HG03045 (cell line): Measurements from ENCODE around the gene TMEM38A.
"Not testable (repeated sequence)": the region's sequence is repeated elsewhere in the genome, so short reads cannot be mapped to it uniquely, and the experiment has no call there.

Source experiments
- ATAC-seq: cut with Tn5 transposase; IDR thresholded peaks from one replicate; pipeline ENCODE4 v1.9.1; 2021; ENCODE audit warnings: mild to moderate bottlenecking, moderate library complexity; ENCODE audit not compliant: unreplicated experiment

The TMEM38A gene

GRCh38 chr19:16673231-16673630 lies 12.3 kb downstream of the TMEM38A start:
- no peak for ATAC-seq

- ATAC-seq = not testable (repeated sequence)
These were observed 12.9 kb downstream of the TMEM38A start for GRCh38 chr19:16673839-16674238.

GRCh38 chr19:16676101-16676798 lies 15.3 kb downstream of the TMEM38A start:
- no peak for ATAC-seq

- ATAC-seq = no peak
These were observed 16.1 kb downstream of the TMEM38A start for GRCh38 chr19:16677055-16677454.

GRCh38 chr19:16678498-16678897 lies 17.6 kb downstream of the TMEM38A start:
- no peak for ATAC-seq

- no peak for ATAC-seq
These were observed 18.9 kb downstream of the TMEM38A start for GRCh38 chr19:16679811-16680210.

- no peak for ATAC-seq
These were observed 21.6 kb downstream of the TMEM38A start for GRCh38 chr19:16682539-16682938.

- ATAC-seq = no peak
These were observed 23.3 kb downstream of the TMEM38A start for GRCh38 chr19:16684216-16684615.

GRCh38 chr19:16688084-16688483 lies 27.1 kb downstream of the TMEM38A start:
- ATAC-seq = no peak

GRCh38 chr19:16698914-16699313 lies 38.0 kb downstream of the TMEM38A start:
- no peak for ATAC-seq

GRCh38 chr19:16702123-16702522 lies 41.2 kb downstream of the TMEM38A start:
- ATAC-seq = no peak

GRCh38 chr19:16703677-16704076 lies 42.7 kb downstream of the TMEM38A start:
- no peak for ATAC-seq

GRCh38 chr19:16710870-16711269 lies 49.9 kb downstream of the TMEM38A start:
- ATAC-seq = not testable (repeated sequence)

GRCh38 chr19:16712295-16712694 lies 51.4 kb downstream of the TMEM38A start:
- not testable (repeated sequence) for ATAC-seq

GRCh38 chr19:16714702-16715287 lies 53.9 kb downstream of the TMEM38A start:
- ATAC-seq = no peak

GRCh38 chr19:16715611-16716010 lies 54.7 kb downstream of the TMEM38A start:
- ATAC-seq = no peak

- ATAC-seq = no peak
These were observed 60.1 kb downstream of the TMEM38A start for GRCh38 chr19:16721051-16721450.

- no peak for ATAC-seq
These were observed 61.7 kb downstream of the TMEM38A start for GRCh38 chr19:16722591-16722990.

- ATAC-seq = no peak
These were observed 66.0 kb downstream of the TMEM38A start for GRCh38 chr19:16726916-16727315.

GRCh38 chr19:16735650-16736266 lies 74.8 kb downstream of the TMEM38A start:
- not testable (repeated sequence) for ATAC-seq

GRCh38 chr19:16736709-16737108 lies 75.8 kb downstream of the TMEM38A start:
- ATAC-seq = no peak

GRCh38 chr19:16737911-16738310 lies 77.0 kb downstream of the TMEM38A start:
- no peak for ATAC-seq
